OCI-M1 (cell line): ENCODE results near the gene FAM3C.
"Not testable (repeated sequence)": the region's sequence is repeated elsewhere in the genome, so short reads cannot be mapped to it uniquely, and the experiment has no call there.

Experiments used
- DNase-seq: peaks from one replicate; lab custom pipeline; 2025; lab: John Stamatoyannopoulos, UW

Gene FAM3C, protein sequence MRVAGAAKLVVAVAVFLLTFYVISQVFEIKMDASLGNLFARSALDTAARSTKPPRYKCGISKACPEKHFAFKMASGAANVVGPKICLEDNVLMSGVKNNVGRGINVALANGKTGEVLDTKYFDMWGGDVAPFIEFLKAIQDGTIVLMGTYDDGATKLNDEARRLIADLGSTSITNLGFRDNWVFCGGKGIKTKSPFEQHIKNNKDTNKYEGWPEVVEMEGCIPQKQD

DNA sequence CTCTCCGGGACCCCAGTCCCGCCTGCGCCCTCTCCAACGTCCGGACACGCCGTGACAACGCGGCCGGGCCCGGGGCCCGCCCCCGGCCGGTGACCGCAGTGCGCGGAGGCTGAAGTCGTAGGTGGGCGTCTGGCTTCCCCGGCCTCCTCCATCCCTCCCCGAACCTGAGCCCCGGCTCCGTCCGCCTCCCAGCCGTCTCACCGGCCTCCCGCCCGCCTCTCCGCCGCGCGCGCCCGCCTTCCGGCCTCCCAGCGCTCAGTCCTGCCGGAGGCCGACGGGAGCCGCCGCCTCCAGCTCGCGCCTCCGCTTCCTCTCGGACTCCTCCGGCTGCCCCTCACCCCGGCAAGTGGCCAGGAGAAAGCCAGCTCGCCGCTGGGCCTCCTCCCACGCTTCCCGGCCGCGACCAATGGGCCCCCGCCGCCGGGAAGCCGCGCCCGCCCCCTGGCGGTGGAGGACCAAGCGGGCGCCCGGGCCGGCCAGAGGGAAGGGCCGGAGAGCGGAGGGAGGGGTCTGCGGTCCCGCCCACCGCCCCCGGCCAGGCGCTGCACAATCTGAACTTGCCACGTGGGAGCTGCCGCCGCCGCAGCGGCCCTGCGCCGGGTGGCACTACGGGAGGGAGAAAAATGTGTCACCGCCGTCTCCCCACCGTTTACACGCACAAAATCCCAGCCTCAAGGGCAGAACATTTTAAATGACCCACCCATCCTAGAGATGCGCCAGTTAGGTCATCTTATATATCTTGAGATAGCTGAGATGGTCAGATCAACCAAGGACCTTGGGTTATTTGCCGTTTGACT lies at the start of gene FAM3C:
Gene FAM3C, minus strand, starts transcription at position 348 of the 797 bp plus-strand sequence. CDS start 13,339 bp downstream, outside the sequence.
- peak; percentile 93 for DNase-seq

- DNase-seq: no peak
These were observed 46.7 kb upstream of the FAM3C start for GRCh38 chr7:121442845-121443244.

DNA sequence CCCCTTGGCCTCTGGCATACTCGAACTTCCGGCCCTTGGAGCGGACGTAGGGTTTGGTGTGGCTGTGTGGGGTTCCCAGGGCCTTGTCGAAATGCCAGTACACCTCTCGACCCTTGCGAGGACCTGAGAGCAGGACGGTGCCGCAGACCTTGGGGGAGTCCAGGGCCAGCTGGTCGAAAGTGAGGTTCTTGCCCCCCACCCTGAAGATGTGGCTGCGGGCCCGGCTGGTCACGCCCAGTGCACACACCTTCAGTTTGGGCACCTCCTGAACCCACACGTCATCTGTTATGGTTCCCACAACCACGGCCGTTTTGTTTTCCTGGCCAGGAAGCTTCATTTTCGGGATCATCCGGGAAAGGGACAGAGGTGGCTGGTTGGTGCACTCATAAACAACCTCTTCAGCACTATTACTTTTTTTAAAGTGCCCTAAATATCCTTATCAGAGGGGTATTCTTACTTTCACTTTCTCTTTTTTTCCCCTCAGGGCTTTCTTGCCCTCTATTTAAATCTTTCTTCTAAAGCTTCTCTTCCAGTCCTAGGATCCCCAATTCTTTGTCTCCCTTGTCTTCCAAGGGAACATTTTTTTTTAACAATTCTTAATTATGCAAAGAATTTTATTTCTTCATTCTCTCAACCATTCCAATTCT lies 44.9 kb upstream of the FAM3C start:
- peak; percentile 71 for DNase-seq

DNA sequence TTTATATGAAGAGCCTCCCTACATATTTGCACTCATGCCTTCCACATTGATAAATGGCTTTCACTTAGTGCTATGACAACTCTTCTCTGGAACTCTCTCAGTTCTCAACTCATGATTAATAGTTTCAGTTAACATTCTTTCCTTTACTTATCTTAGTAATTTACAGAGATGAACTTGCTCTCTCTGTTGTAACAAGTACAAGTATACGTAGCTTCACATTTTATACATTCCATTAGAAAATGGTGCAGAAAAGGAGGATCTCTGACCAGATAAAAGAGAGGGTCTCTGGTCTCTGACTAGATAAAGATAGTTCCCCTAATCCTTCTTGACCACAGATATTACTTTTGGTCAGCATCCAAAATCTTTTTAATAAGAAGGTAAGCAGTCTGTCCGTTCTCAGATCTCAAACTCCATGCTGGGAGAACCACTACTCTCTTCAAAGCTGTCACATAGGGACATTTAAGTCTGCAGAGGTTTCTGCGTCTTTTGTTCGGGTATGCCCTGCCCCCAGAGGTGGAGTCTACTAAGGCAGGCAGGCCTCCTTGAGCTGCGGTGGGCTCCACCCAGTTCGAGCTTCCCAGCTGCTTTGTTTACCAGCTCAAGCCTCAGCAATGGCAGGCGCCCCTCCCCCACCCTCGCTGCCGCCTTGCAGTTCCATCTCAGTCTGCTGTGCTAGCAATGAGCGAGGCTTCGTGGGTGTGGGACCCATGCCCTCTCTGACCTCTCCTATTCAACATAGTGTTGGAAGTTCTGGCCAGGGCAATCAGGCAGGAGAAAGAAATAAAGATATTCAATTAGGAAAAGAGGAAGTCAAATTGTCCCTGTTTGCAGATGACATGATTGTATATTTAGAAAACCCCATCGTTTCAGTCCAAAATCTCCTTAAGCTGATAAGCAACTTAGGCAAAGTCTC lies 42.2 kb upstream of the FAM3C start:
- peak; percentile 83 for DNase-seq

- no peak for DNase-seq
These were observed 41.4 kb upstream of the FAM3C start for GRCh38 chr7:121437470-121437869.

DNA sequence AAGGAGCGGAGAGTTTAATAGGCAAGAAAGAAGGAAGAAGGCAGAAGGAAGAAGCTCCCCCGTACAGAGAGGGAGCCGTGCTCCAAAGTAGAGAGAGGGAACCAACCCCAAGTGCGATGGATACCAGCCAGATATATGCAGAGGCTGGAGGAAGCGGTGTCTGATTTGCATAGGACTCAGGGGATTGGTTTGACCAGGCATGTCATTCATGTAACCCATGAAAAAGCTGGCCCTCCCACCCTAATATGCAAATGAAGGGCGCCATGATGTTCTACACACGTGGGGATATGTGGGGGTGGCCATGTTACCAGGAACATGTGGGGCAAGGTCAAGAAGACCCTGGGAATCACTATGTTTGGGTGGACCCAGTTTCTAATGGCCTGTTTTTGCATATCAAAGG lies 40.6 kb upstream of the FAM3C start:
- no peak for DNase-seq

GRCh38 chr7:121436136-121436535 lies 40.0 kb upstream of the FAM3C start:
- DNase-seq: no peak

- DNase-seq: no peak
These were observed 37.7 kb upstream of the FAM3C start for GRCh38 chr7:121433775-121434174.

GRCh38 chr7:121432486-121432885 lies 36.4 kb upstream of the FAM3C start:
- DNase-seq: not testable (repeated sequence)

GRCh38 chr7:121431996-121432395 lies 35.9 kb upstream of the FAM3C start:
- peak; percentile 13 for DNase-seq

GRCh38 chr7:121431389-121431995 lies 35.4 kb upstream of the FAM3C start:
- no peak for DNase-seq

- DNase-seq: no peak
These were observed 34.5 kb upstream of the FAM3C start for GRCh38 chr7:121430558-121430957.

- no peak for DNase-seq
These were observed 33.7 kb upstream of the FAM3C start for GRCh38 chr7:121429798-121430197.

- DNase-seq: no peak
These were observed 32.9 kb upstream of the FAM3C start for GRCh38 chr7:121428855-121429489.

DNA sequence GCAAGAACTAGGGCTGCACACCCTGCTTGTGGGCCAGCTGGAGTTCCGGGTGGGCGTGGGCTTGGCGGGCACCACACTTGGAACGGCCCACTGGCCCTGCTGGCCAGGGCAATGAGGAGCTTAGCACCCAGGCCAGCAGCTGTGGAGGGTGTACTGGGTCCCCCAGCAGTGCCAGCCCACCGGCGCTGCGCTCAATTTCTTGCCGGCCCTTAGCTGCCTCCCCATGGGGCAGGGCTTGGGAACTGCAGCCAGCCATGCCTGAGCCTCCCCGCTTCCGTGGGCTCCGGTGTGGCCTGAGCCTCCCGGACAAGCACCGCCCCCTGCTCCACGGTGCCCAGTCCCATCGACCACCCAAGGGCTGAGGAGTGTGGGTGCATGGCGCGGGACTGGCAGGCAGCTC lies 25.6 kb upstream of the FAM3C start:
- DNase-seq: not testable (repeated sequence)

GRCh38 chr7:121420976-121421375 lies 24.9 kb upstream of the FAM3C start:
- DNase-seq: no peak

- DNase-seq: no peak
These were observed 23.4 kb upstream of the FAM3C start for GRCh38 chr7:121419201-121420148.

DNA sequence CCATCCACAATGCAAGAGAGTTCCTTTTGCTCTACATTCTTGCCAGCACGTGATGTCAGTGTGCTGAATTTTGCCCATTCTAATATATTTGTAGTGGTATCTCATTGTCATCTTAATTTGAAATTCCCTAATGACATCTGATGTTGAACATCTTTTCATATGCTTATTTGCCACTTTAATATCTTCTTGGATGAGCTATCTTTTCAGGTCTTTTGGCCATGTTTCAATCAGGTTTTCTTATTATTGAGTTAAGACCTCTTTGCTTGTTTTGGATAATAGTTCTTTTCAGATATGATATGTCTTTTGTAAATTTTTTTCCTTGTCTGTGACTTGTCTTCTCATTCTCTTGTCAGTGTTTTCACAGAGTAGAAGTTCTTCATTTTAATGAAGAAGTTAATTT lies 20.4 kb upstream of the FAM3C start:
- DNase-seq: no peak

DNA sequence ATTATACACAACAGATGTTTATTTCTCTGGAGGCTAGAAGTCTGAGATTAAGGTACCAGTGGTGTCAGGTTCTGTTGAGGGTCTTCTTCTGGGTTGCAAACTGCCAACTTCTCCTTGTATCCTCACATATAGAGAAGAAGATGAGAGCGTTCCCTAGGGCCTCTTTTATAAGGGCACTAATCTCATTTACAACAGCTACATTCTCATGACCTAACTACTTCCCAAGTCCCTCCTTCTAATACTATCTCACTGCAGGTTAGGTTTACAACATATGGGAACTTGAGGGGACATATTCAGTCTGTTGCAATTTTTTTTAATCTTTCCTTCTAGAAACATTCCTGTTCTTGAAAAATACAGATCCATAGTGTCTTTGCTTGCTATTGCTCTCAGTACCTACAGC lies 18.3 kb upstream of the FAM3C start:
- DNase-seq: no peak

- no peak for DNase-seq
These were observed 15.5 kb upstream of the FAM3C start for GRCh38 chr7:121411597-121411979.
